Jurkat, Clone E6-1 (cell line): ENCODE results near the gene SCNM1. TPM values are rescaled to one million over a fixed set of nuclear protein-coding genes. Genes with fewer than 3 reads are reported as not detected.

Experiments
- DNase-seq: peaks from one replicate; pipeline ENCODE4 v3.0.0-alpha.2; 2011; ENCODE audit warnings: low read depth, low spot score
- H3K4me3 ChIP-seq: 2 replicates; pipeline ENCODE4 v1.5.1; 2011; ENCODE audit warnings: mild to moderate bottlenecking, low read length, control low read depth, moderate library complexity
- polyA plus RNA-seq: library from polyadenylated mRNA; unstranded; fragments of >200 nt; gene quantifications from one replicate; pipeline ENCODE4 v1.2.1, GENCODE V29; 2012; ENCODE audit warnings: missing spikeins; ENCODE audit not compliant: insufficient read length, insufficient read depth

SCNM1 gene, protein sequence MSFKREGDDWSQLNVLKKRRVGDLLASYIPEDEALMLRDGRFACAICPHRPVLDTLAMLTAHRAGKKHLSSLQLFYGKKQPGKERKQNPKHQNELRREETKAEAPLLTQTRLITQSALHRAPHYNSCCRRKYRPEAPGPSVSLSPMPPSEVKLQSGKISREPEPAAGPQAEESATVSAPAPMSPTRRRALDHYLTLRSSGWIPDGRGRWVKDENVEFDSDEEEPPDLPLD
- polyA plus RNA-seq: 79.8 TPM

GRCh38 chr1:151165738-151166504 lies at the start of gene SCNM1, which contains the start of gene LYSMD1:
Gene SCNM1, plus strand, starts transcription at chr1:151166144. Its CDS starts 9 bp downstream, at chr1:151166153.
Gene LYSMD1, minus strand, starts transcription at chr1:151165902. Its CDS starts 644 bp downstream, at chr1:151165258.
- peak within 1 kb of the TSS; percentile 99 for H3K4me3 ChIP-seq
- peak; percentile 99 for DNase-seq

GRCh38 chr1:151124763-151125403 lies 41.1 kb upstream of the SCNM1 start:
- H3K4me3 ChIP-seq: no peak overlapping the region
- DNase-seq: no peak

GRCh38 chr1:151128800-151129199 lies 37.1 kb upstream of the SCNM1 start:
- DNase-seq: no peak
- no peak overlapping the region for H3K4me3 ChIP-seq

GRCh38 chr1:151130987-151131586 lies 34.9 kb upstream of the SCNM1 start:
- no peak for DNase-seq

DNA sequence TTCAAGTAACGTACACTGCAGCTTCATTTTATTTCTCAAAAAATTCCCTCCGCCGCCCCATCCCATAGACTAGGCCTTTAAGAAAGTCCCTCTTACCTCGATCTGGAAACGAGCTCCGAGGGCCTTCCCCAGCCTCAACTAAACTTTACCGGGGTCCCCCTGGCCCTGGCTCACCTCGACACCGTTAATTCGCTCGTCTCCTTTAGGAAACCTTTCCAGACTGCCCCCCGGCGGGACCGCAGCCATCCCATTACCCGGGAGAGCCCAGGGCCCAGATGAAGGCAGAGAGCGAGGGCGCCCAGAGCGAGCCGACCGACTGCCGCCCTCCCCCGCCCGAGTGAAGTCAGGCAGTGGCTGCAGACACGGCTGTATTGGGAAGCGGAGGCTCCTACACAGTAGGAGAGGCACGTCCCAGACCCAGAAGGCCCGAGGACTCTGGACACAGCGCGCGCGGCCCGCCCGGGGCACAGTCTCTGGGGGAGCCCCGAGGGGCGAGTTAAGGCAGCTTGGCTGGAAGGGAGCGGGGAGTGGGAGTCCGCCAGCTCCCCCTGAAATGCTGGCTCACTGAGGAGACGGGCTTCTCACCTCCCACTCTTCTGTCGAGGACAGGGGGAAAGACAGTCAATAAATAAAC lies 34.1 kb upstream of the SCNM1 start:
- DNase-seq: no peak
- no peak overlapping the region for H3K4me3 ChIP-seq

More at GRCh38 chr1:151130987-151131586, 34.9 kb upstream of the SCNM1 start:
- H3K4me3 ChIP-seq: no peak overlapping the region

DNA sequence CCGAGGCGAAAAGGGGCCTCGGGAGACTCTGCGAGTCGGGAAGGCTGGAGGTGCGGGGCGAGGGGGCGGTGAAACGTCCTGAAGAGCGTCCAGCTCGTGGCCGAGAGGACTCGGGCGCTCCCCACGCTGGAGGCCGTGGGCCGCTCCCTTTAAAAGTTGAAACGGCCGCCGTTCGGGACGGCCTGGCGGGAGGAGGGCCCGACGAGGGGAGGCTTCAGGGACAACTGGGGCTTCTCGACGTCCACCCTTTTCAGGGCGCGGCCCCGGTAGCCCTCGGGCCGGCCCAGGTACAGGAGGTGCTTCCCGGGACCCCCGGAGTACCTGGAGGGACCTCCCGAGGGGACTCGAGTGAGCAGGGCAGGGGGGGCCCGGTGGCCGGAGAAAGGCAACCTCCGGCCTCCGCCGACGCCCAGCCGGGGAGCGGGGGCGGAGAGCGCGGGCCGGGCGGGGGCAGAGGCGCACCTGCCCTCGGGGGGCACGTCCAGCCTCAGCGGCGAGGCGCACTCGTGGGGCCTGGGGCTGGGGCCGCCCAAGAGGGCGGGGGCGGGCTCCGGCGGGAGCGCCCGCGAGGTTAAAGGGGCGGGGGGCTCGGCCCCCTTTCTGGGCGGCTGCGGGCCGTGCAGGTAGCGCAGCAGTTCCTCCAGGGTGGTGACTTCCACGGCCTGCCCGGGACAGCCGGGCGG lies 33.5 kb upstream of the SCNM1 start:
- DNase-seq: no peak

GRCh38 chr1:151133018-151133806 lies 32.7 kb upstream of the SCNM1 start:
- DNase-seq: no peak

More for the DNA sequence above, 33.5 kb upstream of the SCNM1 start:
- H3K4me3 ChIP-seq: no peak overlapping the region

DNA sequence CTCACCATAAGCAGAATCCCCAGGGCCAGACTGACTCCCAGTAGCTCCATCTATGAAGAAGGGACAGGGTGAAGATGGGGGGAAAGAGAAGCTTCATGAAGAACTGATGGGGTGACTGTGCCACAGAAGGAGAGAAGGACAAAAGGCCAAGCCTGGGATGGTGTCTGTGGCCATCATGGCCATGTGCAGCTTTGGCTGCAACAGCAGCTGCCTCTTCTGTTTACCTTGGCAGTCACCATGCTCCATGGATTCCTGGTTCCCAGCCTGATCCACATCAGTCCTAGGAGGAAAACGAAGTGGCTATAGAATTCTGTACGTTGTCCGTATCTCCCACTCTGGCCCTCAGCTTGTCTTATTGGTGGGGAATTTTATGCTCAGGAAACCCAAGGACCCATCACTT lies 31.5 kb upstream of the SCNM1 start:
- no peak overlapping the region for H3K4me3 ChIP-seq
- DNase-seq: no peak

More at GRCh38 chr1:151133018-151133806, 32.7 kb upstream of the SCNM1 start:
- no peak overlapping the region for H3K4me3 ChIP-seq

DNA sequence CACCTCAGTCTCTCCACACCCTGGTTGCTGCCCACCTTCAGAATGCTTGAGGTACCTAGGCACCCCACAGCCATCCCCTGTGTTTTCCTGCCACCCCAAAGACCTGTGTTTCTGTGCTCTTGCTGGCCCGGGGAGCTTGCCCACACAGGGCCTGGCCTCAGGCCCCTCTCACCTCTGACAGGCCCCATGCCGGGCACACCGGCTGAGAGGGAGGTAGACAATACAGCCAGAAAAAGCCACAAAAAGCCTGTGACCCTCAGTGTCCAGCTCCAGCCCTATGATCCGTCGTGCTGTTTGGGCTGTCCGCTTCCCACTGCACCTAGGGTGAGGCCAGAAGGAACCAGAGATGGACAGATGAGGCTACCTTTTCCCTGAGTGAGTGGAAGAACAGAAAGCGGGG lies 31.0 kb upstream of the SCNM1 start:
- no peak overlapping the region for H3K4me3 ChIP-seq

DNA sequence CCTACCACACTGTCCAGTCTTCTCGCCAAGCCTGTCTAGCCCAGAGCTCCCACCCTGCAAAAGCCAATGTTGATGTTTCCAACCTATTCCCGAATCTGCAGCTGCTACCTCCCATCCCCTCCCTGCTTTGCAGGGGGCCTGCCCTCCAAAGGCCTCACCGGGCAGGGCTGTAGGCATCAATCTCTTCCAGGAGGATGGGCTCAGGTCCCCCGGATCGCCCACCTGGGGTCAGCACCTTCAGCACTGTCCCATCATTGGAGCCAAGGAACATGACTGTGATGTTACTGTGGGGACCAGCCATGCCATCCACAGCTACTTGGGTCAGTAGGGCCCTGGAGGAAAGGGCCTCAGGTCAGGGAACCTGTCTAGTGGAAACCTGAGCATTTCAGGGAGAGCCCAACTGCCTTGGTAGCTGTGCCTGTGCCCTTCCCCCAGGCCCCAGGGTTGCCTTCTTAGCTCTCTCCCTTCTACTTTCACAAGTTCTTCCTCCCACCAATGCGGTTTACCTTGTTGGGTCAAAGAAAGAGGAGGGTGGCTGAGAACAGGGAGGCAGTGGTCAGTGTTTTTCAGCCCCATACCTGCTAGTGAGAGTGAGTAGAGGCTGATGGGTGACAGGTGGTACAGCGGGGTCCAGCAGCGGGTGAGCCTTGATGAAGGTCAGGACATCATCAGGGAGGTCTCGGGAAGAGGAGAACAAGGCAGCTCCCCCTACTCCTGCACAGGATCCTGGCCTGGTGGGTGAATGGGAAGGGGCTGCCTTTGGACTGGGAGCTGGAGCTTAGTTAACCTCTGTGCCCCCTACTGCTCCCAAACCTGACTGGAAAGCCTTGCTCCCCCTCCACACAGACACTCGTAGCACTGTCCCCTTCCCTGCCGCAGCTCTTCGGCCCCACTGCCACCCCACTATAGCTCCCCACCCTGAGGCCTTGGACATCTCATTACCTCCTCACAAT lies 30.2 kb upstream of the SCNM1 start:
- no peak overlapping the region for H3K4me3 ChIP-seq
- DNase-seq: no peak

More for the DNA sequence above, 31.0 kb upstream of the SCNM1 start:
- no peak for DNase-seq

GRCh38 chr1:151137789-151138188 lies 28.2 kb upstream of the SCNM1 start:
- DNase-seq: no peak
- H3K4me3 ChIP-seq: no peak overlapping the region

DNA sequence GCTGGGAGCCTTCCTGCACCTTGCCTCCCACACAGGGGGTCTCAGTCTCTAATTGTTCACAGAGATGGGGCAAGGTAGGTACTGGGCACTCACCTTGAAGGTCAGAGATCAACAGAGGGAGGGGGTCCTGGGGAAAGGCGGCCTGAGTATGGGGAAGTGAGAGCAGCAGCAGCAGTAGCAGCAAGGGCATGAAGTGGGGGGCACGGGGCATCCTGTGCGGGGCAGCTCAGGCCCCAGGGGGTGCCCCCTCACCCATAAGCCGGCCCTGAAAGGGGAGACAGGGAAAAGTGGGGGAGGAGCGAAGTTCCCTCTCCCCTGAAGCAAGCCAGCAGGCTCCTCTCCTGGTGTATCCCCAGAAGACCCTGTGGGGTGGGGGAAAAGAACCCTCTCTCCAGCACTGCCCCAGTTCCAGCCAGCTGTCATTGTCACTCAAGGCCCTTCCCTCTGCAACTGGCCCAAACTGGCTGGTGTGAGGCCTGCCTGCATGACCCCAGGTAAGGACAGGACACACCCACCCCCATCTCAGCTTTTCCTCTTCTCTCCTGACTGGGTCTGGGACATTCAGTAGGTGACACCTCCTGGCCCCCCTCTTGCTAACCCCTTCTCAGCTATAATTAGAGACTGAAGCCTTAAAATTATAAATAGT lies 23.4 kb upstream of the SCNM1 start:
- no peak overlapping the region for H3K4me3 ChIP-seq
- DNase-seq: no peak

GRCh38 chr1:151143057-151143435 lies 22.9 kb upstream of the SCNM1 start:
- H3K4me3 ChIP-seq: no peak overlapping the region
- DNase-seq: no peak

GRCh38 chr1:151143986-151144385 lies 22.0 kb upstream of the SCNM1 start:
- H3K4me3 ChIP-seq: no peak overlapping the region
- no peak for DNase-seq

GRCh38 chr1:151144474-151145303 lies 21.3 kb upstream of the SCNM1 start:
- DNase-seq: no peak
- no peak overlapping the region for H3K4me3 ChIP-seq
